C4-2B (cell line): ENCODE results near the gene CWC15.

ENCODE experiments used
- ZFX ChIP-seq: fragments of 450-650 bp; IDR thresholded peaks from 2 replicates; pipeline ENCODE4 v1.6.1; 2017
- TF ChIP-seq, protein P1 (sequence below): fragments of 450-650 bp; conservative IDR thresholded peaks from 2 replicates; pipeline ENCODE4 v1.5.1; 2017; ENCODE audit warnings: mild to moderate bottlenecking

DNA sequence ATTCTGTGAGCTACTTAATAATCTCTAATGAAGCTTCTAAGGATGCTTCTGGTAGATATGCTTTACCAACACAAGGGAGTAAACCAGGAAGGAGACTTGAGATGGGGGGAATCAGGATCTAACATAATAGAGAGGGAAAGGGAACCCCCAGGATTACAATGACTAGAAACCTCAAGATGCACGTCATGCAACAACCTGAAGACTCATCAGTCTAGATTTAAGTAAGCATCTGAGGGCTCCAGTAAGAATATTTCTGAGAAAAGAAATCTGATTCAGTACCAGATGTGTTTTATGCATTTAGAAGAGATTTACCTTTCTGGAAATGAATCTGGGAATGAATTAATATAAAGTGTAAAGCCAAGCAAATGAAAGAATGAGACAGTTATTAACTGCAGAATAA is 15.4 kb upstream of the CWC15 start:
- TF ChIP-seq, protein P1, sequence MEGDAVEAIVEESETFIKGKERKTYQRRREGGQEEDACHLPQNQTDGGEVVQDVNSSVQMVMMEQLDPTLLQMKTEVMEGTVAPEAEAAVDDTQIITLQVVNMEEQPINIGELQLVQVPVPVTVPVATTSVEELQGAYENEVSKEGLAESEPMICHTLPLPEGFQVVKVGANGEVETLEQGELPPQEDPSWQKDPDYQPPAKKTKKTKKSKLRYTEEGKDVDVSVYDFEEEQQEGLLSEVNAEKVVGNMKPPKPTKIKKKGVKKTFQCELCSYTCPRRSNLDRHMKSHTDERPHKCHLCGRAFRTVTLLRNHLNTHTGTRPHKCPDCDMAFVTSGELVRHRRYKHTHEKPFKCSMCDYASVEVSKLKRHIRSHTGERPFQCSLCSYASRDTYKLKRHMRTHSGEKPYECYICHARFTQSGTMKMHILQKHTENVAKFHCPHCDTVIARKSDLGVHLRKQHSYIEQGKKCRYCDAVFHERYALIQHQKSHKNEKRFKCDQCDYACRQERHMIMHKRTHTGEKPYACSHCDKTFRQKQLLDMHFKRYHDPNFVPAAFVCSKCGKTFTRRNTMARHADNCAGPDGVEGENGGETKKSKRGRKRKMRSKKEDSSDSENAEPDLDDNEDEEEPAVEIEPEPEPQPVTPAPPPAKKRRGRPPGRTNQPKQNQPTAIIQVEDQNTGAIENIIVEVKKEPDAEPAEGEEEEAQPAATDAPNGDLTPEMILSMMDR = no peak
- no peak for TF ChIP-seq ZFX
